ENCODE data around the gene UFSP1.

UFSP1 gene

GRCh38 chr7:100881136-100881535 is 8.4 kb downstream of the UFSP1 start:
- no peak overlapping the region for H3K27ac ChIP-seq
- no peak for TF ChIP-seq CTCF (conservative IDR thresholded peaks at IDR 0.05)

GRCh38 chr7:100880645-100881044 is 8.9 kb downstream of the UFSP1 start:
- TF ChIP-seq CTCF (conservative IDR thresholded peaks at IDR 0.05), result no peak
- H3K27ac ChIP-seq, result no peak overlapping the region

- no peak overlapping the region; the same call in 1 of the 2 replicates for H3K27ac ChIP-seq
- TF ChIP-seq CTCF (conservative IDR thresholded peaks at IDR 0.05), result no peak
Measured at GRCh38 chr7:100879685-100880261, 9.7 kb downstream of the UFSP1 start.

- no peak for TF ChIP-seq CTCF (conservative IDR thresholded peaks at IDR 0.05)
- H3K27ac ChIP-seq, result peak overlapping the region; percentile 7; the same call in 1 of the 2 replicates
Measured at GRCh38 chr7:100878685-100879084, 10.8 kb downstream of the UFSP1 start.

GRCh38 chr7:100878013-100878412 is 11.5 kb downstream of the UFSP1 start:
- TF ChIP-seq CTCF (conservative IDR thresholded peaks at IDR 0.05), result no peak
- peak overlapping the region; percentile 7; the same call in 1 of the 2 replicates for H3K27ac ChIP-seq

- H3K27ac ChIP-seq, result peak overlapping the region; percentile 98
- TF ChIP-seq CTCF (conservative IDR thresholded peaks at IDR 0.05), result no peak
Measured at GRCh38 chr7:100875356-100875751, 14.2 kb downstream of the UFSP1 start.

GRCh38 chr7:100874577-100875355 is 14.7 kb downstream of the UFSP1 start, which contains the start of gene SRRT:
SRRT (plus strand) TSS chr7:100875103; CDS start chr7:100875591, 488 bp downstream.
- H3K27ac ChIP-seq, result peak within 1 kb of the TSS; percentile 98
- peak; percentile 29 for TF ChIP-seq CTCF (conservative IDR thresholded peaks at IDR 0.05)

Data from VCaP (cell line).